ENCODE measurements around the gene COX8C.

Gene COX8C

GRCh38 chr14:93395231-93395630 lies 48.2 kb downstream of the COX8C start:
- TF ChIP-seq, protein P1, sequence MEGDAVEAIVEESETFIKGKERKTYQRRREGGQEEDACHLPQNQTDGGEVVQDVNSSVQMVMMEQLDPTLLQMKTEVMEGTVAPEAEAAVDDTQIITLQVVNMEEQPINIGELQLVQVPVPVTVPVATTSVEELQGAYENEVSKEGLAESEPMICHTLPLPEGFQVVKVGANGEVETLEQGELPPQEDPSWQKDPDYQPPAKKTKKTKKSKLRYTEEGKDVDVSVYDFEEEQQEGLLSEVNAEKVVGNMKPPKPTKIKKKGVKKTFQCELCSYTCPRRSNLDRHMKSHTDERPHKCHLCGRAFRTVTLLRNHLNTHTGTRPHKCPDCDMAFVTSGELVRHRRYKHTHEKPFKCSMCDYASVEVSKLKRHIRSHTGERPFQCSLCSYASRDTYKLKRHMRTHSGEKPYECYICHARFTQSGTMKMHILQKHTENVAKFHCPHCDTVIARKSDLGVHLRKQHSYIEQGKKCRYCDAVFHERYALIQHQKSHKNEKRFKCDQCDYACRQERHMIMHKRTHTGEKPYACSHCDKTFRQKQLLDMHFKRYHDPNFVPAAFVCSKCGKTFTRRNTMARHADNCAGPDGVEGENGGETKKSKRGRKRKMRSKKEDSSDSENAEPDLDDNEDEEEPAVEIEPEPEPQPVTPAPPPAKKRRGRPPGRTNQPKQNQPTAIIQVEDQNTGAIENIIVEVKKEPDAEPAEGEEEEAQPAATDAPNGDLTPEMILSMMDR (IDR thresholded peaks at IDR 0.05), result no peak

DNA sequence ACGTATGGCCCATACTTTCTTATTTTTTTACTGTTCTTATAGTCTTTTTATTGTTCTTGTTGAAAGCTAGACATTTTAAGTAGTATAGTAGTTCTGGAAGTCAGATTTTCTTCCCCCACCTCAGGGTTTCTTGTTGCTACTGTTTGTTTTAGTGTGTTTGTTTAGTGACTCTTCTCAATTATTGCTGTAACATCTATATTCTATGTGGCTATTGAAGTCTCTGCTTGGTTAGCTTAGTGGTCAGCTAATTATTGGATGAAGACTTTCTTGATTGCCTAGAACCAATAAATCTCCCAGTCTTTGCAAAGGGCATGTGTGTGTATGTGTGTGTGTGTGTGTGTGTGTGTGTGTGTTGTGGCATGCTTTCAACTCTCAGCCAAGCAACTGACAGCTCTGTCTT lies 49.5 kb downstream of the COX8C start:
- TF ChIP-seq, protein P1 (IDR thresholded peaks at IDR 0.05), result no peak
